ENCODE data around the gene MARS2.

- TF ChIP-seq, protein P1, sequence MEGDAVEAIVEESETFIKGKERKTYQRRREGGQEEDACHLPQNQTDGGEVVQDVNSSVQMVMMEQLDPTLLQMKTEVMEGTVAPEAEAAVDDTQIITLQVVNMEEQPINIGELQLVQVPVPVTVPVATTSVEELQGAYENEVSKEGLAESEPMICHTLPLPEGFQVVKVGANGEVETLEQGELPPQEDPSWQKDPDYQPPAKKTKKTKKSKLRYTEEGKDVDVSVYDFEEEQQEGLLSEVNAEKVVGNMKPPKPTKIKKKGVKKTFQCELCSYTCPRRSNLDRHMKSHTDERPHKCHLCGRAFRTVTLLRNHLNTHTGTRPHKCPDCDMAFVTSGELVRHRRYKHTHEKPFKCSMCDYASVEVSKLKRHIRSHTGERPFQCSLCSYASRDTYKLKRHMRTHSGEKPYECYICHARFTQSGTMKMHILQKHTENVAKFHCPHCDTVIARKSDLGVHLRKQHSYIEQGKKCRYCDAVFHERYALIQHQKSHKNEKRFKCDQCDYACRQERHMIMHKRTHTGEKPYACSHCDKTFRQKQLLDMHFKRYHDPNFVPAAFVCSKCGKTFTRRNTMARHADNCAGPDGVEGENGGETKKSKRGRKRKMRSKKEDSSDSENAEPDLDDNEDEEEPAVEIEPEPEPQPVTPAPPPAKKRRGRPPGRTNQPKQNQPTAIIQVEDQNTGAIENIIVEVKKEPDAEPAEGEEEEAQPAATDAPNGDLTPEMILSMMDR (IDR thresholded peaks at IDR 0.05), result no peak
- TF ChIP-seq POLR2A (IDR thresholded peaks at IDR 0.05) (no peak), POLR2AphosphoS5 (IDR thresholded peaks at IDR 0.05; ENCODE audit: insufficient read depth in 1 of 2, low read depth in 1 of 2) (no peak)
Observed at GRCh38 chr2:197661626-197662025, 43.5 kb upstream of the MARS2 start.
